ENCODE data around the gene ACTL8. TPM values are rescaled to one million over a fixed set of nuclear protein-coding genes. Genes with fewer than 3 reads are reported as not detected.

Gene ACTL8
- total RNA-seq, 1 donor from 2014 or later: not detected

- H3F3A ChIP-seq (ENCODE audit: low read depth): no peaks in the 10 kb centered on the region
- Mint-ChIP-seq H3K27ac (no peak overlapping the region), H3K4me1 (peaks cover 18% of the 10 kb centered on the region), H3K27me3 (ENCODE audit: insufficient read depth, low read depth) (peaks cover 4% of the 10 kb centered on the region), H3K36me3 (no peaks in the 10 kb centered on the region), H3K4me3 (no peak overlapping the region), H3K9me3 (peaks cover 8% of the 10 kb centered on the region)
- no peaks in the 10 kb centered on the region for H3K36me3 ChIP-seq
- no peak for DNase-seq (ENCODE audit: low spot score)
- no peaks in the 10 kb centered on the region for H4K20me1 ChIP-seq (ENCODE audit: low read depth)
- no peak overlapping the region for H3K9ac ChIP-seq
- no peaks in the 10 kb centered on the region for H3K27me3 ChIP-seq
- H2AFZ ChIP-seq (replicated peaks): no peak overlapping the region
- H3K4me3 ChIP-seq: no peak overlapping the region
- peaks cover 16% of the 10 kb centered on the region for H3K4me1 ChIP-seq
- TF ChIP-seq EZH2phosphoT487 (IDR thresholded peaks at IDR 0.05): no peak
- no peak overlapping the region for H3K27ac ChIP-seq
- H3K79me2 ChIP-seq (ENCODE audit: low read depth): no peaks in the 10 kb centered on the region
- no peaks in the 10 kb centered on the region for H3K9me3 ChIP-seq (ENCODE audit: low read depth)
- no peak overlapping the region for H3K4me2 ChIP-seq
Observed at GRCh38 chr1:17873007-17873675, 118.0 kb downstream of the ACTL8 start.

GRCh38 chr1:17874231-17874630 is 119.1 kb downstream of the ACTL8 start:
- Mint-ChIP-seq H3K9me3 (peaks cover 6% of the 10 kb centered on the region), H3K36me3 (no peaks in the 10 kb centered on the region), H3K27me3 (ENCODE audit: insufficient read depth, low read depth) (peaks cover 4% of the 10 kb centered on the region), H3K4me1 (peaks cover 18% of the 10 kb centered on the region), H3K4me3 (no peak overlapping the region), H3K27ac (no peak overlapping the region)
- DNase-seq (ENCODE audit: low spot score): no peak
- Histone ChIP-seq H3F3A (ENCODE audit: low read depth) (no peaks in the 10 kb centered on the region), H3K27ac (no peak overlapping the region), H3K36me3 (no peaks in the 10 kb centered on the region), H3K27me3 (no peaks in the 10 kb centered on the region), H3K9ac (no peak overlapping the region), H4K20me1 (ENCODE audit: low read depth) (no peaks in the 10 kb centered on the region), H3K9me3 (ENCODE audit: low read depth) (no peaks in the 10 kb centered on the region), H3K4me1 (peaks cover 13% of the 10 kb centered on the region), H3K79me2 (ENCODE audit: low read depth) (no peaks in the 10 kb centered on the region), H3K4me3 (no peak overlapping the region), H3K4me2 (no peak overlapping the region), H2AFZ (replicated peaks) (no peak overlapping the region)
- no peak for TF ChIP-seq CTCF (IDR thresholded peaks at IDR 0.05)
- TF ChIP-seq EZH2 (IDR thresholded peaks at IDR 0.05): no peak
- no peak for TF ChIP-seq EZH2phosphoT487 (IDR thresholded peaks at IDR 0.05)

- H3K27me3 ChIP-seq: no peaks in the 10 kb centered on the region
- H2AFZ ChIP-seq (replicated peaks): peak overlapping the region; percentile 59
- H3K4me3 Mint-ChIP-seq: no peak overlapping the region
- no peaks in the 10 kb centered on the region for H3K79me2 ChIP-seq (ENCODE audit: low read depth)
- no peaks in the 10 kb centered on the region for H4K20me1 ChIP-seq (ENCODE audit: low read depth)
- TF ChIP-seq CTCF (IDR thresholded peaks at IDR 0.05) (no peak), EZH2phosphoT487 (IDR thresholded peaks at IDR 0.05) (no peak), EZH2 (IDR thresholded peaks at IDR 0.05) (no peak)
- peaks cover 6% of the 10 kb centered on the region for H3K27me3 Mint-ChIP-seq (ENCODE audit: insufficient read depth, low read depth)
- H3K9me3 Mint-ChIP-seq: peaks cover 6% of the 10 kb centered on the region
- H3K27ac Mint-ChIP-seq: peak overlapping the region; percentile 50
- no peaks in the 10 kb centered on the region for H3K9me3 ChIP-seq (ENCODE audit: low read depth)
- no peak overlapping the region for H3K27ac ChIP-seq
- peak; percentile 54 for DNase-seq (ENCODE audit: low spot score)
- H3F3A ChIP-seq (ENCODE audit: low read depth): no peaks in the 10 kb centered on the region
- H3K4me3 ChIP-seq: no peak overlapping the region
- H3K36me3 Mint-ChIP-seq: no peaks in the 10 kb centered on the region
- peaks cover 18% of the 10 kb centered on the region for H3K4me1 Mint-ChIP-seq
- peaks cover 9% of the 10 kb centered on the region for H3K4me1 ChIP-seq
- no peak overlapping the region for H3K9ac ChIP-seq
- peak overlapping the region; percentile 36 for H3K4me2 ChIP-seq
- H3K36me3 ChIP-seq: no peaks in the 10 kb centered on the region
Observed at GRCh38 chr1:17874710-17875109, 119.6 kb downstream of the ACTL8 start.

- H3K9ac ChIP-seq: no peak overlapping the region
- Mint-ChIP-seq H3K27ac (peak overlapping the region; percentile 61), H3K4me3 (no peak overlapping the region), H3K9me3 (peaks cover 6% of the 10 kb centered on the region), H3K27me3 (ENCODE audit: insufficient read depth, low read depth) (peaks cover 11% of the 10 kb centered on the region), H3K4me1 (peaks cover 18% of the 10 kb centered on the region), H3K36me3 (no peaks in the 10 kb centered on the region)
- no peaks in the 10 kb centered on the region for H4K20me1 ChIP-seq (ENCODE audit: low read depth)
- no peaks in the 10 kb centered on the region for H3K27me3 ChIP-seq
- TF ChIP-seq EZH2phosphoT487 (IDR thresholded peaks at IDR 0.05): no peak
- TF ChIP-seq EZH2 (IDR thresholded peaks at IDR 0.05): no peak
- no peak for TF ChIP-seq CTCF (IDR thresholded peaks at IDR 0.05)
- H3K4me1 ChIP-seq: peaks cover 9% of the 10 kb centered on the region
- H3F3A ChIP-seq (ENCODE audit: low read depth): no peaks in the 10 kb centered on the region
- H3K36me3 ChIP-seq: no peaks in the 10 kb centered on the region
- peak overlapping the region; percentile 36 for H3K4me2 ChIP-seq
- no peak for DNase-seq (ENCODE audit: low spot score)
- no peaks in the 10 kb centered on the region for H3K79me2 ChIP-seq (ENCODE audit: low read depth)
- H3K4me3 ChIP-seq: no peak overlapping the region
- no peak overlapping the region for H2AFZ ChIP-seq (replicated peaks)
- no peak overlapping the region for H3K27ac ChIP-seq
- H3K9me3 ChIP-seq (ENCODE audit: low read depth): no peaks in the 10 kb centered on the region
Observed at GRCh38 chr1:17875171-17875881, 120.2 kb downstream of the ACTL8 start.

Data from neural progenitor cell (in vitro differentiated cells).